ENCODE results near the gene GPR37L1.

DNA sequence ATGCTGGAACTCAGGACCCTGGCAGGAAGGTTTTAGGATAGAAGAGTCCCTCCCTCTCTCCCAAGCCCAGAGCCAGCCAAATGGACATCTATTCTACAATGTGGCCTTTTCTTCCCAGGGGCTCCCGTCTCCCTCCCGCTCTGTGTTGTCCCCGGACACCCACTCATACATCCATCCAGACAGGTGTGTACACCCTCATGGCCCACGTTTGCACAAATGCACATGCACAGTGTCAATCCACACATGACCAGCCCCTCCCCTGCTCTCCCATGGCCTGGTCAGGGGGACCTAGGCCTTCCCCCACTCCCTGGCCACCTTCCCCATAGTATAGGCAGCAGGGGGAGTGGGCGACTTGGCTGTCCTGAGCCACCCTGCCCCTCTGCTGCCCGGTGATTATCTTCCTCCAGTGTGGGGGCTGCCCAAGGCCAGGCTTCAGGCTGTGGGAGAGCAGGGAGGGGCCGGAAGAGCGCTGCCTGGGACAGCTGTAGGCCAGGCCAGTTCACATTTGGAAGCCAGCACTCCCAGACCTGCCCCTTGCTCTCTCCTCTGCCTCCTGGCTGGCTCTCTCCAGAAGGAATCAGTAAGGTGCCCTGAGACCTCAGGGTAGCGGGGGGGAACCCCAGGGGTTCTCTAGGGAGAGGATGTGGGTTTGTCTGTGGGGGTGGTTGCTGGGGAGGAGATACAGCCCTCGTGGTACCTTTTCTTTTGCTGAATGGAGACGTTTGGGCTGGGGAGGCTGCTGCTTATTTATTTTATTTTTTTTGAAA, 41.7 kb downstream of the GPR37L1 start:
- TF ChIP-seq EZH2 (IDR thresholded peaks at IDR 0.05) = no peak
- no peak for TF ChIP-seq POLR2AphosphoS5 (IDR thresholded peaks at IDR 0.05; ENCODE audit: borderline replicate concordance, low read depth, low read length)
- no peak for TF ChIP-seq FOXP2 (optimal IDR thresholded peaks at IDR 0.05; ENCODE audit: control extremely low read depth, extremely low read length, insufficient read depth)

All from SK-N-MC (cell line).